GM21360 (cell line): ENCODE measurements around the gene ALK.

Experiments used
- ATAC-seq: cut with Tn5 transposase; IDR thresholded peaks from one replicate; pipeline ENCODE4 v1.9.1; 2021; ENCODE audit warnings: mild to moderate bottlenecking, moderate library complexity; ENCODE audit not compliant: unreplicated experiment

ALK gene

GRCh38 chr2:29430382-29431112, 490.8 kb downstream of the ALK start:
- ATAC-seq, result no peak

DNA sequence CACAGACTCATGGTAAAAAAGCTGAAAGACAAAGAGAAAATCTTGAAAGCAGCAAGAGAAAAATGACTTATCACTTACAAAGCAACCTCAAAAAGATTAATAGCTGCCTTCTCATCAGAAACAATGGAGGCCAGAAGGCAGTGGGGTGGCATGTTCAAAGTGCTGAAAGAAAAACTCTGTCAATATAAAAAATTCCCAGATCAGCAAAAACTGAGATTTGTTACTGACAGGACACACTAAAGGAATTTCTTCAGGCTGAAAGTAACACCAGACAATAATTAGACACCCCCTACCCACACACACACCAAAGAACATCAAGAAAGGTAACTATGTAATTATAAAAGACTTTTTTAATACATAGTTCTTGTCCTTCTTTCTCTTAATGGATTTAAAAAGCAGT, 495.0 kb downstream of the ALK start:
- no peak for ATAC-seq

DNA sequence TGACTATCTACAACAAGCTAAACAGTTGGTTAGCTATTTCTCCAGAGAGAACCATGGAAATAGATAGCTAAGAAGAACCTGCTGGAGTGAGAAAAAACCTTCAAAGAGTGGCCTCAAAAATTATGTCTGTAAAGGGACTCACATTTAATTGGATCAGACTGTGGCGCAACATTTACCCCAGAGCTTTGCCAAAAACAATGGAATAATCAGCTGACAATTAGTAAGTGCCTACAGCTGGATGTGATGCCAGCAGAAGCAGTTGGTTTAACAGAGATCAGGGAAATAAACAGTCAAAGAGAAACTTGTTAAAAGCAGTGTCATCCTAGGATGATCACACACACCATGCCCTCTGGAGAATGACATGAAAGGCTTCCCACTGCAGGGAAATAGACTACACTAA, 495.5 kb downstream of the ALK start:
- no peak for ATAC-seq

GRCh38 chr2:29423061-29423666, 498.2 kb downstream of the ALK start:
- ATAC-seq, result no peak

- no peak for ATAC-seq
Observed at GRCh38 chr2:29420999-29421782, 500.2 kb downstream of the ALK start.

GRCh38 chr2:29420464-29420863, 500.9 kb downstream of the ALK start:
- no peak for ATAC-seq

DNA sequence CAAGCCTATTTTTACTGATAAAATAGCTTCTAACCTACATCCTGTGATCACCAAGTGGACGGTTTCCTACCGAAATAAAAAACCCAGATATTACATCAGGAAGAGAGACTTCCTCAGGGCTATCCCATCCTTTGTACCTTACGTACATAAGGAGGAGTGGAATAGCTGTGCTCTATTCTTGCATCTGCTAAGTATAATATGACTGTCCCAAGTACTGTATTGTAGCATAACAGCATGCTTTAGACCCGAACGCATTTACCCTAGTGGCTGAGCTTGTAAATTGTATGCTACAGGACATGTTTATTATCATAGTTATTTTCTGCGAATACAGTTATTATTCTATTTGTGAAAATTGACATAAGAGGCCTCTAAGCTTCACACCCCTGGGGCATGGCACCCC, 503.8 kb downstream of the ALK start:
- no peak for ATAC-seq

DNA sequence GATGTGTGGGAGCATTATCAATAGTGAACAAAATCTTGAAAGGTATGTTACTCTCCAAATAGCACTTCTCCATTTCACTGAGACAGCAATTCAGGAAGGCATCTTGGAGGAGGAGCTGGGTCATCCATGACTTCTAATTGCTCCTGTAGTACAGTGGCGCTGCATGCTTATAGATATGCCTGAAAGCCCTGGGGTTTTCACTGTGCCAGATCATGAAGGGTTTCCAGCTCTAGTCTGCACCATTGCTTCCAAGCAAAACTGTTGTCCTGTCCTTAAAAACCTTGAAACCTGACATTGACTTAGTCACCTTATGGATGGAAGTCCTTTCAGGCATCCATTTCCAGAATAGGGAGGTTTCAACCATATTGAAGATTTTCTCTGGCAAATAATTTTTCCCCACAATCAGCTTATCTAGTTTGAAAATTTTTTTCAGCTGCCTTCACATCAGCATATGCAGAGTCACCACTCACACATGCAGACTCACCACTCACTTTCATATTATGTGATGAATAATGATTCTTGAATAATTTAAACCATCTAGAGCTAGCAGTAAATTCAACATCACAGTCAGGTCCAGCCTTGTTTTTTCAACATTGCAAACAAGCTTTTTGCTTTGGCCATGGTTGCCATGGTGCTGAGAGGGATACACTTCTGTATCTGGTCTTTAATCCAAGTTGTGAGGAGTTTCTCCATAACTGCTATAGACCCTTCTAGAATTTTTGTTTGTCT, 509.0 kb downstream of the ALK start:
- ATAC-seq, result no peak

DNA sequence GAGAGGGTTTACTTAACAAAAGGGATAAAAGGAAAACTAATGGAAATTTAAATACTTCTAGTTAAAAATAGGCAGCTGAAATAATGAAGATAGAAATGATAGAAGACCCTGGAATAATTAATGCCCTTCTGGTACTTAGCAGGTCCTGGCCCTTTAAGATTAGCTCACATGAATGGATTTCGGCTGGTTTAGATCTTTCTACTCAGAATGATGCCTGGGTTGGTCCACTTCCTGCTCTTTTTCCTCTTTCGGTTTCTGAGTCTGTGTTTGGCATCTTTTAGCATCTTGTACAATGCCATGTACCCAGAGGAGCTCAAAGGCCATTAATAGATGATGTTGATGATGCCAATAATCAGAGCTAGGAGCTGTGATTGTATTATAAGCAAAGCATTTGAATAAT, 515.7 kb downstream of the ALK start:
- ATAC-seq, result no peak

DNA sequence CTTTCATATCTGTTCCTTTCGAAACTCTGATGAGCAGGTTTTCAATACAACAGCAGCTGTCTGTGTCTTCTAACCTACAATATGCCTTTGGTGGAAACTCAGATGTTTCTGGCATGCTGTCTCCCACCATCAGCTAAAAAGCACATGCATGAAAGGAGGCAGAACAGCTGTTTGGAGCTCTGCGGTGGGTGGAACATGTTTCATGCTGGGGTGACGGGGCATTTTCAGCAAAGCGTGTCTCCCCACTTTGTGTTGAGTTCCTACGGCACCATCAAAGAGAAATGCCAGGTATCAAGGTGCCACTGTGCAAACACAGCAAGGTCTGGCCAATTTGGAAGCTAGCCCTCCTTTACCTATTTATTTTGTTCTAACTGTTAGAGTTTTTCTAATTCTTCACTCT, 516.1 kb downstream of the ALK start:
- ATAC-seq, result no peak

GRCh38 chr2:29401994-29402393, 519.4 kb downstream of the ALK start:
- no peak for ATAC-seq

DNA sequence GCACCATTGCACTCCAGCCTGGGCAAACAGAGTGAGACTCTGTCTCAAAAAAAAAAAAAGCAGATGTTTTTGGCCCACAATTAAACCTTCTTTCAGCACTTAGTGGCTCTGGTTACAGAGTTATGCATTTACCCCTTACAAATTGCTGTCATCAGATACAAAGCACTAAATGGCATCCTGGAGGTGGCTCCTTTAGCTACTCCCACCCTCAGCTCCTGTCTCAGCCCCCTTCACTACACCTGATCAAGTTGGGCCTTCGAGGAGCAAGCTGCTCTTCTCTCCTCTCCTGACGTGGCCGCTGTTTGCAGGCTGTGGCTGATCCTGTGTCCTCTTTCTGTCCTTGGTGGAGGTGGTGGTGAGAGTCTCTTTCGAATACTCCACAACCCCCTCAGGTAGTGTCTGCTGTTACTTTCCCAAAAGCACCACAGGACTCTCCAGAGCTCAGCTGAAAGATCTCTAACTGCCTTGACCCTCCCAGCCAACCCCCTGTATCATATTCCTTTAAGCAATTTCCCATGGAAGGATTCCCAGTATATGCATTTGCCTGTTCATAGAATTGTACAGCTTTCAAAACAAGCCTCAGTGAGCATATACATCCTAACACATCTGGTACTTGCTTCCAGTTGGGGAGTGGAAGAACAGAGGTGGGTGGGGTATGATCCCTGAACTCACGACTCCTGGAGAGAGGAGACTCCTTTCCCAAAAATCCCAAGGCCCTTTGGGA, 520.3 kb downstream of the ALK start:
- no peak for ATAC-seq

- ATAC-seq, result no peak
Observed at GRCh38 chr2:29398384-29399237, 522.8 kb downstream of the ALK start.

DNA sequence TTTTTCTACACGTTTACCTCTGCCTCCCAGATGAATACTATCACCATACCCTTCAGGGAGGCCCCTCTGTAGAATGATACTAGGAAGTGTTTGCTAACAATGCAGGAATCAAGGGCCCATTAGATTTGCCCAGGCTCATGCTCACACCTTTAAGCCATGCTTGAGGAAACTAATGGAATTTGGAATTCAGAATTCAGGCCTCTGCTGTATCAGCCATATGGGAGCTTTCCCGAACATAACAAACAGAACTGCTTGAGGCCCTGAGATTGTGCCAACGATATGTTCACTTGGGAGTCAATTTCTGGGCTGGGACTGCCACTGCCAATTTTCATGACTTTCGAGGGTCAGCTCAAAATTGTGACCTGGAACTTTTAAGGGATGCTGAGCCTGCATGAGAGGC, 523.7 kb downstream of the ALK start:
- ATAC-seq, result no peak

- ATAC-seq, result no peak
Observed at GRCh38 chr2:29397039-29397438, 524.3 kb downstream of the ALK start.

GRCh38 chr2:29394981-29395350, 526.4 kb downstream of the ALK start:
- no peak for ATAC-seq

DNA sequence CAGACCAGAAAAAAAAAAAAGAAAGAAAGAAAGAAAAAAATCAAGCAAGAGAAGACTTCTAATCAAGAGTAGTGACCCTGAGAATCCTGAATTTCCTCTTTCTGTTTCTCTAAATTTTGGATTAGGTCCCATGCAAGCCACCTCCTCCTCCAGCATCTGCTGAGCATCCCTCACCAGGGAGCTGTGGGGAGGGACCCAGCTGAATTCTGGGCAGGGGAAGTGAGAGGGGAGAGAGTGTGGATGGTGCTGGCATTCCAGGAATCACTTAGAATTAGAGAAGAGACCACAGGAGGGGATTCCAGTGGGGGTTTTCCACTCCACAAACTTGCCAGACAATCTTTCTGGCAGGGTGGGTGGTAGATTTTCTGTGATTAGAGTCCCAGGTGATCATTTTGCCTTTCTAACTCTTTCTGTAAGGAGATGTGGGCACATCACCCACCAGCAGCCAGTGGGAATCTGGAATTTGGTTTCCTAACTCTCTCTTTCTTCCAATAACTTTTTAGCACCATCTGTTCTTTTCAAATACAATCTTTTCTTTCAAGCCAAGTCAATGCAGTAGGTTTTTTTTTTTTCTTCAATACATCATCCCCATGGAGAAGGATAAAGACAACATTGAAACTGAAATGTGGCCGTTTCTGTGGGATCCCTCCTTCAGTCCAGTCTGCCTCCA, 526.9 kb downstream of the ALK start:
- no peak for ATAC-seq

GRCh38 chr2:29393676-29394075, 527.7 kb downstream of the ALK start:
- ATAC-seq, result no peak

GRCh38 chr2:29392774-29393173, 528.6 kb downstream of the ALK start:
- no peak for ATAC-seq
